CD14-positive monocyte (primary cell): ENCODE results near the gene AMN1. TPM values are rescaled to one million over a fixed set of nuclear protein-coding genes. Genes with fewer than 3 reads are reported as not detected.
A peak's percentile ranks its signal among the peaks of the same experiment; 100 is the strongest.

Experiments used
- DNase-seq, 3 donors: peaks; one replicate each; pipeline ENCODE4 v3.0.0-alpha.2; 2011 to 2022
- H2AFZ ChIP-seq: 2 replicates; pipeline ENCODE4 v1.6.0; 2012; ENCODE audit warnings: mild to moderate bottlenecking, low read depth, low read length, inconsistent platforms; ENCODE audit not compliant: insufficient read depth, poor library complexity, severe bottlenecking
- H3K27ac ChIP-seq, 2 donors: 1 replicate in 1 of 2; 2 replicates in 1 of 2; pipeline ENCODE4 v1.5.1; 2012 to 2013; ENCODE audit warnings: low read length in 2 of 2, control low read depth in 1 of 2, inconsistent platforms in 1 of 2, low read depth in 1 of 2, mild to moderate bottlenecking in 1 of 2
- H3K27me3 ChIP-seq, 2 donors: one replicate each; pipeline versions ENCODE4 v1.6.0 to v1.6.1; 2011 to 2013; ENCODE audit warnings: low read length in 2 of 2; ENCODE audit not compliant: control insufficient read depth in 2 of 2, insufficient read depth in 2 of 2
- H3K36me3 ChIP-seq, 2 donors: replicated peaks in 1 of 2; 1 replicate in 1 of 2; 2 replicates in 1 of 2; pipeline versions ENCODE4 v1.5.1 to v1.6.1; 2012 to 2013; ENCODE audit warnings: low read length in 2 of 2, control low read depth in 1 of 2, inconsistent platforms in 1 of 2, mild to moderate bottlenecking in 1 of 2; ENCODE audit not compliant: insufficient read depth in 2 of 2, control insufficient read depth in 1 of 2
- H3K4me1 ChIP-seq, 2 donors: 1 replicate in 1 of 2; 2 replicates in 1 of 2; pipeline versions ENCODE4 v1.5.1 to v1.6.1; 2012 to 2013; ENCODE audit warnings: low read length in 2 of 2, control low read depth in 1 of 2, inconsistent platforms in 1 of 2, mild to moderate bottlenecking in 1 of 2, moderate library complexity in 1 of 2; ENCODE audit not compliant: insufficient read depth in 2 of 2, control insufficient read depth in 1 of 2
- H3K4me2 ChIP-seq: replicated peaks from 2 replicates; pipeline ENCODE3; 2012; ENCODE audit warnings: low read length, moderate library complexity, mild to moderate bottlenecking; ENCODE audit not compliant: poor library complexity, severe bottlenecking; ENCODE audit errors: extremely low read depth
- H3K4me3 ChIP-seq, 3 experiments: fragments of 200-600 bp in 1 of 3; sonication (generic) in 1 of 3; replicated peaks in 1 of 3; 1 replicate in 2 of 3; 2 replicates in 1 of 3; pipeline ENCODE4 v1.5.1; 2011 to 2013; ENCODE audit warnings: low read length in 3 of 3, mild to moderate bottlenecking in 3 of 3, control low read depth in 2 of 3, low read depth in 2 of 3, inconsistent platforms in 1 of 3, moderate library complexity in 1 of 3
- H3K79me2 ChIP-seq: 2 replicates; pipeline ENCODE4 v1.6.0; 2012; ENCODE audit warnings: mild to moderate bottlenecking, control low read depth, inconsistent platforms, low read length, moderate library complexity; ENCODE audit not compliant: insufficient read depth
- H3K9ac ChIP-seq: 2 replicates; pipeline ENCODE4 v1.6.0; 2017; ENCODE audit warnings: low read length, mild to moderate bottlenecking; ENCODE audit not compliant: insufficient read depth, poor library complexity, severe bottlenecking
- H3K9me3 ChIP-seq, 2 donors: replicated peaks in 1 of 2; 1 replicate in 1 of 2; 2 replicates in 1 of 2; pipeline versions ENCODE4 v1.5.1 to v1.6.1; 2012 to 2013; ENCODE audit warnings: low read length in 2 of 2, control low read depth in 1 of 2; ENCODE audit not compliant: control insufficient read depth in 1 of 2, insufficient read depth in 1 of 2
- H4K20me1 ChIP-seq: 2 replicates; pipeline ENCODE4 v1.6.0; 2012; ENCODE audit warnings: mild to moderate bottlenecking, low read length, control low read depth, moderate library complexity; ENCODE audit not compliant: insufficient read depth
- H3K27ac Mint-ChIP-seq, 7 donors: one replicate each; pipeline ENCODE4 v1.8.0; 2020; ENCODE audit warnings: mild to moderate bottlenecking in 7 of 7, mixed read lengths in 7 of 7, moderate library complexity in 6 of 7, inconsistent platforms in 2 of 7
- H3K27me3 Mint-ChIP-seq, 3 donors: one replicate each; pipeline ENCODE4 v1.8.0; 2021 to 2022; ENCODE audit warnings: low read depth in 3 of 3, mild to moderate bottlenecking in 3 of 3, mixed read lengths in 3 of 3, moderate library complexity in 3 of 3, inconsistent platforms in 1 of 3
- H3K36me3 Mint-ChIP-seq, 2 donors: one replicate each; pipeline ENCODE4 v1.8.0; 2020; ENCODE audit warnings: mixed read lengths in 2 of 2, inconsistent platforms in 1 of 2, mild to moderate bottlenecking in 1 of 2
- H3K4me1 Mint-ChIP-seq: one replicate; pipeline ENCODE4 v1.8.0; 2020; ENCODE audit warnings: mild to moderate bottlenecking, mixed read lengths
- H3K4me3 Mint-ChIP-seq, 2 donors: one replicate each; pipeline ENCODE4 v1.8.0; 2020; ENCODE audit warnings: mild to moderate bottlenecking in 2 of 2, mixed read lengths in 2 of 2, moderate library complexity in 1 of 2
- H3K9me3 Mint-ChIP-seq, 7 donors: one replicate each; pipeline ENCODE4 v1.8.0; 2020 to 2022; ENCODE audit warnings: mixed read lengths in 7 of 7, mild to moderate bottlenecking in 6 of 7, moderate library complexity in 6 of 7, inconsistent platforms in 2 of 7
- WGBS: methylation state at CpG from one replicate; pipeline ENCODE4 v1.1.5; 2013; ENCODE audit warnings: missing lambda C conversion rate; ENCODE audit not compliant: insufficient coverage; 5-methylcytosine and 5-hydroxymethylcytosine counted together
- intact Hi-C, 2 donors: fragments of 100-400 bp; cut with micrococcal nuclease; formaldehyde crosslinking; loops; one replicate each; pipeline versions ENCODE4 v1.15.0 to v1.15.1; 2023
- polyA plus RNA-seq, 3 donors: library from polyadenylated mRNA; depleted of rRNA in 1 of 3; unstranded in 2 of 3; stranded (reverse) in 1 of 3; fragments of 300-500 nt in 2 of 3; fragments of >200 nt in 1 of 3; fragmentation: Illumina TruSeq in 2 of 3; gene quantifications; 1 replicate in 2 of 3; 2 replicates in 1 of 3; pipeline ENCODE4 v1.2.3, GENCODE V29; 2012 to 2021
- TF ChIP-seq, protein P1 (sequence below): fragments of 200-600 bp; IDR thresholded peaks from one replicate; pipeline ENCODE4 v1.8.0; 2022; ENCODE audit warnings: antibody characterized with exemption, mild to moderate bottlenecking

Gene AMN1
- polyA plus RNA-seq, 3 donors = 6.0 to 7.8 (median 7.4) TPM

DNA sequence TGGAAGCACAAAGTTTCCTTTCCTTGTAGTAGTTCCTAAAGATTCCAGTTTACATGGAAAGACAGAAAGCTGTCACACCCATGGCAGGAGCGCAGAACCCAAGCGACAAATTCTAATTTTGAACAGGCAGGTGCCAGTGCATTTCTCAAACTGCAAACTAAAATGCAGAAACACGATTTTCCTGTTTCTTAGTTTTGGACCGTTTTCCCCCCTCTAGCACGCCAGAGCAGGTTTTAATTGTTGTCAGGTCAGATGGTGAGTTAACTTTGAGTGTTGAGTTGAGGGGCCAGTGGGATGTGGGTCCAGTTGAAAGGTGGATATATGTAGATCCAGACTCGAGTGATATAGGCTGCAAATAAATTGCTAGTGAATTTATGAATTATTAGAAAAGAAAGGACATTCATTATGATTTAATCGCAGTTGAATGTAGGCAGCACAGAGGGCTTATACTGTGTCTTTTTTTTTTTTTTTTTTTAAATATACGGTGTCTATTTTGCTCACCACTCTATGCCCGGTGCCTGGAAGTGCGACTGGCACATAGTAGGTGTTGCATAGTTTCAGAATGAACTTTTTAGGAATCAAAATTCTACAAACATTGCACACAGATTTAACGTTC is 70.2 kb downstream of the AMN1 start:
- H3K4me1 Mint-ChIP-seq = peaks cover 16% of the 10 kb centered on the region
- peak overlapping the region; percentile 61 to 99 (median 96) for H3K4me3 ChIP-seq
- peak overlapping the region; percentile 94 for H2AFZ ChIP-seq
- H3K36me3 Mint-ChIP-seq = peaks cover 3 to 4% of the 10 kb centered on the region in 2 donors
- TF ChIP-seq, protein P1, sequence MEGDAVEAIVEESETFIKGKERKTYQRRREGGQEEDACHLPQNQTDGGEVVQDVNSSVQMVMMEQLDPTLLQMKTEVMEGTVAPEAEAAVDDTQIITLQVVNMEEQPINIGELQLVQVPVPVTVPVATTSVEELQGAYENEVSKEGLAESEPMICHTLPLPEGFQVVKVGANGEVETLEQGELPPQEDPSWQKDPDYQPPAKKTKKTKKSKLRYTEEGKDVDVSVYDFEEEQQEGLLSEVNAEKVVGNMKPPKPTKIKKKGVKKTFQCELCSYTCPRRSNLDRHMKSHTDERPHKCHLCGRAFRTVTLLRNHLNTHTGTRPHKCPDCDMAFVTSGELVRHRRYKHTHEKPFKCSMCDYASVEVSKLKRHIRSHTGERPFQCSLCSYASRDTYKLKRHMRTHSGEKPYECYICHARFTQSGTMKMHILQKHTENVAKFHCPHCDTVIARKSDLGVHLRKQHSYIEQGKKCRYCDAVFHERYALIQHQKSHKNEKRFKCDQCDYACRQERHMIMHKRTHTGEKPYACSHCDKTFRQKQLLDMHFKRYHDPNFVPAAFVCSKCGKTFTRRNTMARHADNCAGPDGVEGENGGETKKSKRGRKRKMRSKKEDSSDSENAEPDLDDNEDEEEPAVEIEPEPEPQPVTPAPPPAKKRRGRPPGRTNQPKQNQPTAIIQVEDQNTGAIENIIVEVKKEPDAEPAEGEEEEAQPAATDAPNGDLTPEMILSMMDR = no peak
- intact Hi-C loops = loop anchor here in 1 of 2 donors (10.0 kb wide), 2 partner anchors 334 to 1026 kb away; partner anchors contain the start of gene SINHCAF
- peak overlapping the region in 1 of 2 donors; percentile 98 for H3K27ac ChIP-seq
- H3K79me2 ChIP-seq = no peaks in the 10 kb centered on the region
- H3K4me2 ChIP-seq = peak overlapping the region; percentile 92
- no peaks in the 10 kb centered on the region for H3K9me3 ChIP-seq
- H3K27me3 Mint-ChIP-seq = no peaks in the 10 kb centered on the region
- peak overlapping the region; percentile 96 to 98 (median 98) for H3K27ac Mint-ChIP-seq
- H3K9ac ChIP-seq = peak overlapping the region; percentile 86
- H3K27me3 ChIP-seq = no peaks in the 10 kb centered on the region
- DNase-seq = no peak
- no peaks in the 10 kb centered on the region for H3K36me3 ChIP-seq
- H3K4me1 ChIP-seq = peaks cover 12 to 20% of the 10 kb centered on the region in 2 donors
- H4K20me1 ChIP-seq = no peaks in the 10 kb centered on the region
- H3K9me3 Mint-ChIP-seq = peaks cover 0 to 3% (median 0%) of the 10 kb centered on the region in 7 donors
- H3K4me3 Mint-ChIP-seq = peak overlapping the region; percentile 82 to 97
- 44% methylated on average over 4 of the region's 11 CpGs for WGBS

DNA sequence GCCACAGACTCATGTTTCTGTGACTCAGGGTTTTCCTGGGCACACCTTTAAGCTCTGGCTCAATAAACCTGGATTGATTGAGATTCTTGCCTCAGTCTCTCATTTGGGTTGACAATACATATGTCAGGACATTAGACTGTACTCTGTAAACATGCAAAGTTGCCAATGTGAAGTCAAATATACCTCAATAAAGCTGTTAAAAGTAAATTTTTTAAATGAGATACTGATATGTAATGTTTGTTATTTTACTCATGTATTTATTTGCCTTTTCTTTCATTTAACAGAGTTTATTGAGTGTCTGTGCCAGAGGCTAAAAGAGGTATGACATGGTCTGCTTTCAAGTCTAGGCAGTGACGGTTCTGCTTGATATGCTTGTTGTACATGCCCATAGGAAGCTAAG is 73.0 kb downstream of the AMN1 start:
- Mint-ChIP-seq H3K9me3 (peaks cover 0 to 4% (median 0%) of the 10 kb centered on the region in 7 donors), H3K27ac (no peak overlapping the region), H3K4me1 (peaks cover 22% of the 10 kb centered on the region), H3K27me3 (no peaks in the 10 kb centered on the region), H3K36me3 (no peaks in the 10 kb centered on the region), H3K4me3 (no peak overlapping the region)
- Histone ChIP-seq H3K9me3 (no peaks in the 10 kb centered on the region), H3K9ac (no peak overlapping the region), H3K27me3 (no peaks in the 10 kb centered on the region), H3K36me3 (no peaks in the 10 kb centered on the region), H3K27ac (no peak overlapping the region), H3K4me3 (no peak overlapping the region), H4K20me1 (no peaks in the 10 kb centered on the region), H3K4me1 (peaks cover 19 to 30% of the 10 kb centered on the region in 2 donors), H2AFZ (peak overlapping the region; percentile 42), H3K79me2 (no peaks in the 10 kb centered on the region), H3K4me2 (no peak overlapping the region)
- no peak for DNase-seq
- intact Hi-C loops = loop anchor here in 1 of 2 donors (10.0 kb wide), 2 partner anchors 331 to 1029 kb away; partner anchors contain the start of gene SINHCAF
- TF ChIP-seq, protein P1 = no peak
- 100% methylated on average over 1 of the region's 1 CpG for WGBS
